Tongue (tissue), 2 donors: ENCODE measurements around the gene LMNB1. TPM values are rescaled to one million over a fixed set of nuclear protein-coding genes. Genes with fewer than 3 reads are reported as not detected.
"Not testable (repeated sequence)": the region's sequence is repeated elsewhere in the genome, so short reads cannot be mapped to it uniquely, and the experiment has no call there.

Experiments
- DNase-seq: peaks from one replicate; pipeline ENCODE4 v3.0.0-alpha.2; 2015
- total RNA-seq: library from RNA; depleted of rRNA; stranded (reverse); fragments of >200 nt; gene quantifications from one replicate; pipeline ENCODE4 v1.2.3, GENCODE V29; 2014

LMNB1 gene
- total RNA-seq, 1 donor from 2014 or later: 54.7 TPM

- DNase-seq: no peak
These were observed 49.8 kb downstream of the LMNB1 start for GRCh38 chr5:126826619-126827215.

DNA sequence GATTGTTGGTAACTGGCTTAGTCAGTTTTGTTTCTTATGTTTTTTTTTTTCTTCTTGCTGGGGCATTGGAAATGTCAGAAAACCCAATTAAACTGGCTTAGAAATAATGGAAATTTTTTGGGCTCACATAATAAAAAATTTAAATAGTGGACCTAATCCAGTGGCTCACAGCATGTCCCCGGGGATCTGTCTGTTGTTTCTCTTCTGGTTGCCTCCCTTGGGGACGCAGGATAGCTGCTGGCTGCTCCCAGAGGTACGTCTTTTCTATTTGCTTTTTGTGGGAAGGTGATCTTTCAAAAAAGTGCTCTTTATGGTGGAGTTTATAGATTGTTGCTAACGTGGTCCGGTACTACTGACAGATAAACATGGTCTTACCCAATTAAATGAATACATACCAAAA, 52.2 kb downstream of the LMNB1 start:
- DNase-seq: no peak

DNA sequence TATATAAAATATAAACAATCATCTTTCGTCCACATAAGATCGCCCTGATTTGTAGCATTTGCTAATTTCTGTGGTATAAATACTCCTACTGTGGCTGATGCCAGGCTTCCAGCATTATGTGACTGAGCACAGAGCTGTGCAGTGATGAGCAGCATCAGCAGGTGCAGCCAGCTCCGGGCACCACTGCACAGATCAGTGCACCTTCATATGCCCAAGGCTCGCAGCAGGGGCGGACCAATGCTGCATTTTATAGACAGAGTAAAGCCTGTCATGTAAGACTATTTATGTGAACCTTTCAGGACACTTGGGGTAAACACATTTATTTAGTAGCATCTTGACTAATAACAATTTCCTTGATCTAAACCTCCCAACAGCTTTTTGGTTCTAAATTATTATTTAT, 53.1 kb downstream of the LMNB1 start:
- no peak for DNase-seq

GRCh38 chr5:126831156-126831555, 54.2 kb downstream of the LMNB1 start:
- no peak for DNase-seq

- no peak for DNase-seq
These were observed 59.8 kb downstream of the LMNB1 start for GRCh38 chr5:126836778-126837177.

DNA sequence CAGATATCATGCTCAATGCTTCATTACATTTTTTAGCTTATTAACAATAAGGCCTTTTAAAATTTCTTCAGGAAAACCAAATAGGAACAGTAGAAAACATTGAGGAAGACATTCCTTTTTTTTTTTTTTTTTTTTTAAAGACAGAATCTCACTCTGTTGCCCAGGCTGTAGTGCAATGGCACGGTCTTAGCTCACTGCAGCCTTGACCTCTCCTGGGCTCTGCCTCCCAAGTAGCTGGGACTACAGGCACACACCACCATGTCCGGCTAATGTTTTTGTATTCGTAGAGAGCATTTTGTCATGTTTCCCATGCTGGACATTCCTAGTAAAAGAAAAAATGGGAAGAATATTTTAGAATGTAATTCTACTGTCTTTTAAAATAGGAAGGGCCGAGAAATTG, 60.3 kb downstream of the LMNB1 start:
- DNase-seq: no peak

GRCh38 chr5:126837906-126838539, 61.1 kb downstream of the LMNB1 start:
- DNase-seq: peak; percentile 45

DNA sequence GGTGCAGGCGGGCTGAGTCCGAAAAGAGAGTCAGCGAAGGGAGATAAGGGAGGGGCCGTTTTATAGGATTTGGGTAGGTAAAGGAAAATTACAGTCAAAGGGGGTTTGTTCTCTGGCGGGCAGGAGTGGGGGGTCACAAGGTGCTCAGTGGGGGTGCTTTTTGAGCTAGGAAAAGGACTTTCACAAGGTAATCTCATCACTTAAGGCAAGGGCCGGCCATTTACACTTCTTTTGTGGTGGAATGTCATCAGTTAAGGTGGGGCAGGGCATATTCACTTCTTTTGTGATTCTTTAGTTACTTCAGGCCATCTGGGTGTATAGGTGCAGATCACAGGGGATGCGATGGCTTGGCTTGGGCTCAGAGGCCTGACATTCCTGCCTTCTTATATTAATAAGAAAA, 62.5 kb downstream of the LMNB1 start:
- DNase-seq: not testable (repeated sequence)

GRCh38 chr5:126843375-126843774, 66.4 kb downstream of the LMNB1 start:
- DNase-seq: not testable (repeated sequence)

- DNase-seq: peak; percentile 36
These were observed 68.6 kb downstream of the LMNB1 start for GRCh38 chr5:126845470-126846070.

- DNase-seq: no peak
These were observed 69.4 kb downstream of the LMNB1 start for GRCh38 chr5:126846344-126846743.

GRCh38 chr5:126846744-126847455, 70.0 kb downstream of the LMNB1 start:
- DNase-seq: no peak

GRCh38 chr5:126847456-126847820, 70.5 kb downstream of the LMNB1 start:
- DNase-seq: peak; percentile 47

GRCh38 chr5:126847826-126848251, 70.9 kb downstream of the LMNB1 start:
- DNase-seq: peak; percentile 58

DNA sequence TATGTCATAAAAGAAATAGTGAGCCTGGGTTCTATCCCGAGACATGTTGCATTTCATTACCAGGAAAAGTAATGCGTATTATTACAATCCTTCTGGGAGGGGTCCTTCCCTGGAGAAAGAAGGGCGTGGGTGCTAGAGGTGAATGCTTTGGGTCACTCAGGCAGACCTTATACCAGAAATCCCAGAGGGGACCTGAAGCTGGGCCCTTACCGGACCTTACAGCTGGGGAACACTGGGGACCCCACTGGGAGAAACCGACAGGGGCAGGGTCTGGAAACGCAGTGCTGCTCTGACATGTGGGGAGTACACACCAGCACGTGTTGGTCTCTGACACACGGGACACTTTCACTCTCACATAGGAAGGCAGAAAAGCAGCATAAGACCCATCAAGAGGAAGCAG, 71.3 kb downstream of the LMNB1 start:
- DNase-seq: no peak

DNA sequence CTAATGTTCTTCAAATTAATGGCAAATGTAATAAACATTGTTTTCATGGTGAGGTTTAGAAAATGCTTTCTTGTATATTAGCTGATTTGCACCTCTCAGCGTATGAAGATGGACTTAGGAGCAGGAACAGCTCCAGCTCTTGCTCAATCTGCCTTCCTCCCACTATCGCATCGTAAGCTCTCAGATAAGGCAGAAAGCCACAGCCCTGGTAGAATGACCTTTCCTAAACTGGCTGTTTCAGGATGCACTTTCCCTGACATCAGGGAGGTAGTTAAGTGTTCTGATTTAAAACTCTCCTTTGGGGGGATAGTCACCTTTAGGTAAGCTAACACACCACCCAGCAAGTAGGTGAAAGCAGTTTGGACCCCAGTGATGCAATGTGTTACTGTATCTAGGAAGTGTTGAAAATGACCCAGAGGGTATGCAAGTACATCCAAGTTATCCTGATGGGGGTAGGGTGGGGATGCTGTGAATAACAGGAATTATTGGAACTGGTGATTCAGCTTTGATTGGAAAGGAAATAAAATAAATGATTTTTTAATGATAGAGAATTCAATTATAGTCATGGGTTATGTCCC, 72.3 kb downstream of the LMNB1 start:
- DNase-seq: no peak

GRCh38 chr5:126851501-126852011, 74.6 kb downstream of the LMNB1 start:
- DNase-seq: peak; percentile 86

DNA sequence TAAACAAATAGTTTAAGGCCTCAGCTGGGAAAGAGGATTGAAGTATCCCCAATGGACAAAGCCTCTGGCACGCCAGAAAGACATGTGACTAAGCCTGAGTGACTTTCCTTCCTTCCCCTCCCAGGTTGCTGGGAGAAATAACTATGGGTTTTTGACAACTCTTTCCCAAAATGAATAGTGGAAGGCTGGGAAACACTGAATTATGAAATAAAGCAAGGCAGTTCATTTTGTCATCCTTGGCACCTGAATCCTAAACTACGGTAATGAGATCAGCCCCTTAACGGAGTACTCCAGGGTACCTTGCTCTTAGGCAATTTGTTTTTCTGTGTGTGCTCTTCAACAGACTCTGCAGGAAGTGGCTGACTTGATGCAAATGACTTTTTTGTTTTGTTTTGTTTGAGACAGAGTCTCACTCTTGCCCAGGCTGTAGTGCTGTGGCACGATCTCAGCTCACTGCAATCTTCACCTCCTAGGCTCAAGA, 75.2 kb downstream of the LMNB1 start:
- peak; percentile 84 for DNase-seq

GRCh38 chr5:126852841-126853271, 75.9 kb downstream of the LMNB1 start:
- DNase-seq: no peak

GRCh38 chr5:126853541-126854307, 76.8 kb downstream of the LMNB1 start:
- not testable (repeated sequence) for DNase-seq

DNA sequence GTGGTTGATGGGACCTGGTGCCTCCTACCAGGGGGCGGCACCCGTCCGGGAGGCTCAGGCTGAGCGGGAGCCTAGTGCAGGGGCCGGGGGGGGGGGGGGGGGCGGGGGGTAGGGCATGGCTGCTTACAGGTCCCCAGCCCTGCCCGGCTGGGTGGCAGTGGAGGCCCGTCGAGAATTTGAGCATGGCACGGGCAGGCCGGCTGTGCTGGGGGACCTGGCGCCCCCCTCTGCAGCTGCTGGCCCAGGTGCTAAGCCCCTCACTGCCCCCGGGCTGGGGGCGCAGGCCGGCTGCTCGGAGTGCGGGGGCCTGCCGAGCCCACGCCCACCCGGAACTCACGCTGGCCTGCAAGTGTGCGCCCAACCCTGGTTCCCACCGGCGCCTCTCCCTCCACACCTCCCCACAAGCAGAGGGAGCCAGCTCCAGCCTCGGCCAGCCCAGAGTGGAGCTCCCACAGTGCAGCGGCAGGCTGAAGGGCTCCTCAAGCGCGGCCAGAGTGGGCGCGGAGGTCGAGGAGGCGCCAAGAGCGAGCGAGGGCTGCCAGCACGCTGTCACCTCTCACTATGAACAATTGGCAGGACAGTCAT, 77.7 kb downstream of the LMNB1 start:
- no peak for DNase-seq
